Right atrium auricular region (tissue), 2 donors: ENCODE results near the gene STK10. TPM values are rescaled to one million over a fixed set of nuclear protein-coding genes. Genes with fewer than 3 reads are reported as not detected.
A peak's percentile ranks its signal among the peaks of the same experiment; 100 is the strongest.

Experiments
- DNase-seq: peaks from one replicate; pipeline ENCODE4 v3.0.0-alpha.2; 2019; ENCODE audit warnings: low spot score
- H3K27ac ChIP-seq, 2 donors: fragments of 200-600 bp; sonication (generic); 1 replicate in 1 of 2; 2 replicates in 1 of 2; pipeline ENCODE4 v1.5.1; 2016 to 2019
- H3K27me3 ChIP-seq, 2 donors: fragments of 200-600 bp; sonication (generic); one replicate each; pipeline versions ENCODE4 v1.5.1 to v1.6.0; 2017 to 2019
- H3K36me3 ChIP-seq: fragments of 200-600 bp; sonication (generic); one replicate; pipeline ENCODE4 v1.5.1; 2016
- H3K4me1 ChIP-seq, 2 donors: fragments of 200-600 bp; sonication (generic); one replicate each; pipeline versions ENCODE4 v1.5.1 to v1.6.0; 2017 to 2019
- H3K4me3 ChIP-seq, 2 donors: fragments of 200-600 bp; sonication (generic); 1 replicate in 1 of 2; 2 replicates in 1 of 2; pipeline ENCODE4 v1.5.1; 2017 to 2019; ENCODE audit warnings: mild to moderate bottlenecking in 1 of 2, moderate library complexity in 1 of 2
- H3K9me3 ChIP-seq, 2 donors: fragments of 200-600 bp; sonication (generic); one replicate each; pipeline ENCODE4 v1.5.1; 2019
- CTCF ChIP-seq, 2 donors: fragments of 200-600 bp; sonication (generic); IDR thresholded peaks; one replicate each; pipeline ENCODE4 v1.5.1; 2019; ENCODE audit warnings: antibody characterized with exemption in 2 of 2
- total RNA-seq, 2 donors: library from RNA; depleted of rRNA; stranded (reverse); fragments of >200 nt; gene quantifications; one replicate each; pipeline ENCODE4 v1.1.0, GENCODE V29; 2016

The STK10 gene
- total RNA-seq, 2 donors from 2014 or later, result 6.9 to 10.8 TPM

DNA sequence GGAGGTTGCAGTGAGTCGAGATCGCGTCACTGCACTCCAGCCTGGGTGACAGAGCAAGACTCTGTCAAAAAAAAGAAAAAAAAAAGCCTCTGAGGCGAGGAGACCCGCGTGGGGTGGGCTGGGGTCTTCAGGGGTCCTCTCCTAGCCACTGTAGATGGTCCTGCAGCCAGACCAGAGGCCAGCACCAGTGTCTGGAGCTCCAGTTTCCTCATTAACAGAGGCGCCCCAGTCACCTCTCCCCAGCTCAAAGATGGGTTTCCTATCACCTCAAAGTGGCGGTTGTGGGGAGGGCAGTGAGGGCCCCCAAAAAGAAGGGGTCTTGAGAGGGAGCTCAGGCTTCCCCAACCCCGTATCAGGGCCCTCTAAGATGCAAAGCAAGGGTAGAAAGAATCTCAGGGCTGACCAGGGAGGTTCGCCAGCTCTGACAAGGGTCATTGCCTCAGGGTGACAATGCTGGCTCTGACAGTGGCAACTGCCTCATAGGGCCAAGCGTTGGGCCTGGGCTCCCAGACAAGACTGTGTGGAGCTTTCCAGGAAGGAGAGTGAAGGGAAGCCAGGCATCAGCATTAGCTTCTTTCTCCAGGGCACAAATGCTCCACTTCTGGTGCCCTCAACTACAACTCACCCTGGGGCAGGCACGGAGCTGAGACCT is 15.0 kb downstream of the STK10 start:
- Histone ChIP-seq H3K9me3 (no peaks in the 10 kb centered on the region), H3K36me3 (no peaks in the 10 kb centered on the region), H3K4me3 (no peak overlapping the region), H3K27me3 (no peaks in the 10 kb centered on the region), H3K27ac (peak overlapping the region; percentile 21), H3K4me1 (peaks cover 0 to 57% of the 10 kb centered on the region in 2 donors)
- no peak for DNase-seq
- no peak for TF ChIP-seq CTCF (IDR thresholded peaks at IDR 0.05)

- Histone ChIP-seq H3K4me3 (no peak overlapping the region), H3K4me1 (peaks cover 0 to 62% of the 10 kb centered on the region in 2 donors), H3K9me3 (no peaks in the 10 kb centered on the region), H3K27me3 (no peaks in the 10 kb centered on the region), H3K36me3 (no peaks in the 10 kb centered on the region), H3K27ac (no peak overlapping the region)
- DNase-seq, result no peak
- no peak for TF ChIP-seq CTCF (IDR thresholded peaks at IDR 0.05)
Observed at GRCh38 chr5:172171118-172171517, 16.9 kb downstream of the STK10 start.

DNA sequence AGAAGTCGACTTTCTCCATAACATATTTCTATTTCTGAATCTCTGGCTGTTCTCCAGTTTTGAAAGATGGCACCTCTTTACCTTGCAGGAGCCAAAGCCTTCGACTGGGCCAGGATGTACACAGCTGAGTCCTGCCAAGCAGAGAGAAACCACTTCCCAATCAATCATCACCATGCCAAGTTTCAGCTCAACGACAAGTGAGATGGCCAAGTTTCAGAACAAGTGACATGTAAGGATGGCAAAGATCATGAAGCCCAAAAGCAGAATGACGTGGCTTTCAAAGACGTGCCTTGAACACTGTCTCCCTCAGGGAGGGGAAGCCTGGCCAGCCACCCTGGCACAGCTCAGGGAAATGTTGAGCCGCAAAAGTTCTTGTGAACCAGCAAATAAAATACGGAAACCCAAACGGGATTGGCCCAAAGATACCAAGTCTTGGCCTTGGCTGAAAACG is 17.7 kb downstream of the STK10 start:
- Histone ChIP-seq H3K27me3 (no peaks in the 10 kb centered on the region), H3K4me1 (peaks cover 0 to 59% of the 10 kb centered on the region in 2 donors), H3K4me3 (no peak overlapping the region), H3K9me3 (no peaks in the 10 kb centered on the region), H3K27ac (peak overlapping the region; percentile 9 to 43), H3K36me3 (no peaks in the 10 kb centered on the region)
- no peak for TF ChIP-seq CTCF (IDR thresholded peaks at IDR 0.05)
- DNase-seq, result no peak

DNA sequence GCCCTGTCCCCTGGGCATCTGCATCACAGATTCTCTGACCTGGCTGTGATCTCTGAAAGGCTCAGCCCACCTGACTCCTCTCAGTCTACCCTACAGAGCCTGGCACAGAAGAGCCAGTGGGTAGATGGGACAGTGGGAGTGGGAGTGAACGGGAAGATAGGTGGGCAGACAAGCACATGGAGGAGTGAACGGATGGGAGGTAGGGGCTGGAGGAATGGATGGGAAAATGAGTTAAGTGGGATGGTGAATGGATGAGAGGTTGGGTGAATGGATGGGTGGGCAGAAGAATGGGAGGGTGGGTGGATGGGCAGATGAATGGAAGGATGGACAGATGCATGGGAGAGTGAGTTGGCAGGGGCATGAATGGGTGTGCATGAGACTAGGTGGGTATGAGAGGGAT is 18.8 kb downstream of the STK10 start:
- no peak overlapping the region for H3K4me3 ChIP-seq
- H3K9me3 ChIP-seq, result no peaks in the 10 kb centered on the region
- H3K27ac ChIP-seq, result no peak overlapping the region
- TF ChIP-seq CTCF (IDR thresholded peaks at IDR 0.05), result no peak
- DNase-seq, result no peak
- no peaks in the 10 kb centered on the region for H3K36me3 ChIP-seq
- no peaks in the 10 kb centered on the region for H3K27me3 ChIP-seq
- H3K4me1 ChIP-seq, result peaks cover 0 to 59% of the 10 kb centered on the region in 2 donors

DNA sequence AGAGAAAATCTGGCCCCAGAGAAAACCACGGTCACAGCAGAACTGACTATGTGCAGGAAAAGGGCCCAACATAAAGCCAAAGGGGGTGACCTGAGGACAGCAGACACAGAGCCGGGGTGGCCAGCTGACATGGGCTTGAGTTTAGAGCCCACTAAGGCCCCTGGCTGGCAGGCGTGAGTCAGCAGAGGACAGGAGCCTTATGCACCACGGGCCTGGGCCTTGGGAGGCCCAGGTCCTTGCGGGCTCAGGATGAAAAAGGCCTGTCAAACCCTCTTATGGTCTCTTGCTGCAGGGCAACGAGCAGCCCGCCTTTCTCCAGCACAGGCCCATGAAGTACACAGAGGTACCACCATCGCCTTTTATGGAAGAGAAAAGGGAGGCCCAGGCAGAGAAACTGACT is 19.7 kb downstream of the STK10 start:
- no peak overlapping the region for H3K4me3 ChIP-seq
- no peaks in the 10 kb centered on the region for H3K36me3 ChIP-seq
- peaks cover 0 to 61% of the 10 kb centered on the region in 2 donors for H3K4me1 ChIP-seq
- H3K9me3 ChIP-seq, result no peaks in the 10 kb centered on the region
- H3K27me3 ChIP-seq, result no peaks in the 10 kb centered on the region
- peak overlapping the region; percentile 33 to 37 for H3K27ac ChIP-seq
- TF ChIP-seq CTCF (IDR thresholded peaks at IDR 0.05), result no peak
- no peak for DNase-seq

- no peak for TF ChIP-seq CTCF (IDR thresholded peaks at IDR 0.05)
- Histone ChIP-seq H3K9me3 (no peaks in the 10 kb centered on the region), H3K27ac (peak overlapping the region; percentile 33 to 37), H3K4me3 (no peak overlapping the region), H3K36me3 (no peaks in the 10 kb centered on the region), H3K27me3 (no peaks in the 10 kb centered on the region), H3K4me1 (peaks cover 0 to 61% of the 10 kb centered on the region in 2 donors)
- DNase-seq, result no peak
Observed at GRCh38 chr5:172167895-172168294, 20.1 kb downstream of the STK10 start.
